GM19468 (cell line): Measurements from ENCODE around the gene NTM.

Experiments
- ATAC-seq: cut with Tn5 transposase; IDR thresholded peaks from one replicate; pipeline ENCODE4 v1.9.1; 2021; ENCODE audit warnings: mild to moderate bottlenecking, moderate library complexity, moderate number of reproducible peaks; ENCODE audit not compliant: unreplicated experiment; ENCODE audit errors: extremely low read depth

The NTM gene

DNA sequence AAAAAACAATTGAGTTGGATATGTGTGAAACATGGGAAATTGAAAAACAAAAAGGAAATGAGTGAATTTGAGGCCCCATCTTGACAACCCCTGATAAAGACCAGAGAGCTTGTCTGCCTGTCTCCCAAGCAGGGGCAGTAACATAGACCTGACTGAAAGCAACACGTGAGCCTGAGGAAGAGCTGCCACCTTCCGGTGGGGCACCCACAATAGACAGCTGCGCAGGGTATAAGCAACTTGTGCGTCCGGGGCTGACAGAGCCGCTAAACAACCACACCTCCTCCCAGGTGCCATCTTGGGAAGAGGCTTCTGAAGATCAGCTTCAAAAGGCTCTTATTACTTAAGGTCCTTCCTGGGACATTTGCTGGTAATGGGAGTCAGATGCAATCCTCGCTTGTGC, 166.8 kb downstream of the NTM start:
- ATAC-seq, result no peak

DNA sequence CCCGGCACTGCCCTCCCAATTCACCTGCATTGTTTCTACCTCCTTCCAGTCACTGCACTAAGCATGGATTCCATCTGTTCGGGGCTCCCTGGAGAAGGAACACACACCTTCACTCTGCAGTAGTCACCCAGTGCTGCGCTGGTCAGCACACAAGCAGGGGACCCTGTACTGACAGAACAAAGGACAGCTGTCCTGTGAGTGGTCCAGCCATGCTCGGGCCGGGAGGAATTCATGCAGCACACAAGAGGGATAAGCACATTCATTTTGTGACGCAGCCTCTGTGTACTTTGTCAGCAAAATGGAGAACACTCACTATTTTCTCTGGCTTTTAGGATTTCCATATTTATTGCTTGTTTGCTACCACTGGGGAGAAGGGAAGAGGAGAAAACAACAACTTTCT, 167.3 kb downstream of the NTM start:
- no peak for ATAC-seq

DNA sequence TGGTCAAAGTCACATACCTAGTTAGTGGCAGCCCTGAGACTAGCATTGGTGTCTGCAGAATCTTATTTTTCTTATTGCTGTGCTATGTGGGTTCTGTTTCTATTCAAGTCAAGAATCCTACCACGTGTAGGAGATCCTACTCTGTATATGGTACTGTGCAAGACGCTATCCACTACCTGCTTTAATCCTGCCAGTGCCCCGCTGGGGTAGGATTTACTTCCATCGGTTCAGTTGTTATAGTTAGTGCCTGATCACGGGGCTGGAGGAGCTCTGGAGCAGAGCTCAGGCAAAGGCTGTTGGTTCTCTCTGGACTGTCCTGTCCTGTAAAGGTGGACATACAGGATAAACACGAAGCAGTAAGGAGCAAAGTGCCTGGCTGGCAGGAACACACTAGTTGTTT, 167.9 kb downstream of the NTM start:
- no peak for ATAC-seq

DNA sequence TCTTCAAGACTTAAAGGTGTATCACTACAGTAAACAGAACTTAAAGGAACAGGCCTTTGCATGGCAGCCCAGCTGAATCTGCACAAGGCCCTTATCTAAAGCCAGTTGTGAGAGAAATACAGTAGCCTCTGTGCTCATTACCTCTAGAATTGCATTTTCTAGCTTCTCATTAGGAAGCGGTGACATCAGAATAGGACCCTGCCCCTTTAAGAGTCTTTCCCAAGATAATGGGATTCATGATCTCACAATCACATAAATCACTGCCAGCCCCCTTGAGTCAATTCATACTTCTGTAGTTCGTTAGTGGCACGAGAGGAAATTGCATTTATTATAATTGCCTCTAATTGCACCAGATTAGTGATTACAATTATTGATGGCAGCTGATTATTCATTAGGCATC, 170.3 kb downstream of the NTM start:
- ATAC-seq, result no peak

DNA sequence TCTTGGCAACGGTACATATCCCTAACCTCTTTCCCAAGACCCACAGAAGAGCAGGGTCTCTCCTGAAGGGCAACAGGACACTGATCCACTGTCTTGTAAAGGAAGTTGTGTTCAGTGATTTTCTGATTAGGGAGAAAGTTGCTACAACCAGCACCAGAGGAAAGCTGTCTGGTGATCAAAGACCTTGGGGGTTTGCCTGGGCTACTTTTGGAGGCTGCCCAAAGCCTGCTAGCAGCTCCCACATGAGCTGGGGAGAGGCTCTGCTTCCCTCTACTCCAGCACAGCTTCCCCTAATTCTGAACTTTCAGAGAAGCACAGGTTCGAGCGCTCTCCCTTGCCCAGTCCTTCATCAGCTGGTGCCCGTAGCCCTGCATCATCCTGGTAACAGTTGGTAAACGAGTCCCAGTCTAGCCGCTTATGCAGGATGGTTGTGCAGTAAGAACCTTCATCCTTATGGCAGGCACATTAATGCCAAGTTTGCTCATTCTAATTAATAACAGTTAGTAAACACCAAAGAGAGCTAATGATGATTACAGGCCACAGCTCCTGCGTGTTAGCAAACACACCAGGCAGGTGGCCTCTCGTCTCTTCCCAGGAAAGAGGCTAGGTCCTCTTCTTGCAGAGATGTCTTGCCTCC, 173.1 kb downstream of the NTM start:
- no peak for ATAC-seq

DNA sequence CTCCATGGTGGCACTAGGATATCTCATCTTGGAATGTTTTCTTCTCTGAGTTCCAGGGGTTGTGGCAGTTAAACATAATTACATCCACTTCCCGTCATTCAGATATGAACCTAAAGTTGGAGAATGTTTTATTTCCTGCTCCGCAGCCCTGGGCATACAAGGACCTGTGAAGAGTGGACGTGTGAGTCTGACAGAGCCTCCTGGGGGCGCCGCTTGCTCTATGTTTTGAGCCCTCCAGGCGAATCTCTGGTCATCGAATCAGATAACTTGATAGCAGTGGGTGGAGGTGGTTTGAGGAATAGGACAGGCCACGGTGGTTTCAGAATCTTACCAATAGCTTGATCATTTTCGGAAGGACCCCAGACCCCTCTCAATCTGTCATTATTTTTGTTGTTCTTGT, 174.2 kb downstream of the NTM start:
- no peak for ATAC-seq

DNA sequence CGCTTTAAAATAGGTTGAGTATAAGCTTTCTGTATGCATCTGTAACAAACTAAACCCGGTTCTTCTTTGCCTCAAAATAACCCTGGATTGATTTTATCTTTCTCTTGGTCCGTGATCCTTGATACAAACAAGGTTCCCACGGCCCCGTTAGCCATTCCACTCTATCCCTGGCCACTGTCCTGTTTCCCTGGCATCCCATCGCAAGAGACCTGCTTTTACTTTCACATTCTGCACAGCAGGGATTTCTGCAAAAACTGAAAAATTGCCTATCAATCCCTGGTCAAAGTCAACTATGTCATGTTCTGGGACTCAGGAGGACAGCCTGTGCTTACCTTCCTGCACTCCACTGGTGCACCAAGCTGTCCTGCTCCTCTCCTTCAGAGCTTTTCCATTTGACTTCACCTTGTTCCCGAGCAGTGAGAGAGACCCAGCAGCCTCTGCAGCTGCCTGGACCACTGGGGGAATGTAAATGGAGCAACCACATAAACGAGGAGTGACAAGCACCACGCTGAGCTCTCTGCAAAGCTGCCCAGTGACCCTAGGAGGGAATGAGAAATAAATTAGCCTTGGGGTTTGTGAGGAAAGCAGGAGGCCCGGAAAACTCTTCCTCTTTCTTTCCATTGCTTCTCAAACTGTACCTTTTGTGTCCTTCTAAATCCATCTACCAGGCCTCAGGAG, 175.9 kb downstream of the NTM start:
- ATAC-seq, result no peak

DNA sequence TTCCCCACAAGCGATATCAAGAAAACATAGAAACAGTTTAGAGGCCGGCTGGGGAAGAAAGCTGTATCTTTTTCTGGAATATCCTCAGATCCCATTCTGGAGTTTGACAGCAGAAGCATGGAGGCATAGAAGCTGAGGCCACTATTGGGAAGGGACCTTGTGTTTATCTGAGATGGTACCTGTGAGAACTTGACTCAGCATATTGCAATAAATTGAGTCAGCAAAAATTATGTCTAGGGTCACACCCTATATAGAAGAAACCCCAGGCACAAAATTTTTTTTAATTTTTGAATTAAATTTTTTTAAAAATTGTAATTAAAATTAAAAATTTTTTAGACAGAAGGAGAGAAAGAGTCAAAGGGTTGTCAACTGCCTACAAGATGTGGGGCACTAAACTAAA, 178.7 kb downstream of the NTM start:
- no peak for ATAC-seq

DNA sequence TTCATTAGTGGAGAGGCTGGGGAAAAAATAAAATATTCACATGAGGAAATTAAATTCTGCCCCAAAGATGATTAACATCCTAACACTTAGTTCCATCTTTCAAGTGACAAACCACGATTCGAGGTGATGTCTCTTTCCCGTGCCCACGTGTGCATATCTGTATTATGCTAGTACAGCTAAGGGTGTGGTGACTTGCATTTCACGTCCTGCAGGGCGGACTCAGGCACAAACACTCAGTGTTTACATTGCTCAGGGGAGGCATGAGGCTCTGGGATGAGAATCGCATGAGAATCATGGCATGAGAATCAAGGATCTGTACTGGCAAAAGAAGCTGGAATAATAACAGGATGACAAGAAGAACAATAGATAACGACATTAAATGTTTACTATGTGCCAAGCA, 179.4 kb downstream of the NTM start:
- no peak for ATAC-seq

DNA sequence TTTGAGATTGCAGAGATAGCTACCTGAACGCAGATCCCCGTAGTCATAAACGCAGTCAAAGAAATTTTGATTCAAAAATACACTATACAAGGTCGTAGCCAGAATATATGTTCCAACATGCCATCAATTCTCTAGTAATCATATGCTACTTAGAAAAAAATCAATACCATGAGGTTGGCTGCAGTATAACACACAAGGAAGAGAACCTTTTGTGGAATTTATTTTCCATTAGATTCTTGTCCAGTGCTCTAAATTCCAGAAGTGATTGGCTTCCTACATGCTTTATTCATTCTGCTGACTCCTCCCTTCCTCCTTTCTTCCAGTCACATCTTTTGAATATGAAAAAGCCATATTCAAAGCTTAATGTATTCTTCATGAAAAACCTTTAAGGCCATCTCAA, 189.9 kb downstream of the NTM start:
- ATAC-seq, result no peak

DNA sequence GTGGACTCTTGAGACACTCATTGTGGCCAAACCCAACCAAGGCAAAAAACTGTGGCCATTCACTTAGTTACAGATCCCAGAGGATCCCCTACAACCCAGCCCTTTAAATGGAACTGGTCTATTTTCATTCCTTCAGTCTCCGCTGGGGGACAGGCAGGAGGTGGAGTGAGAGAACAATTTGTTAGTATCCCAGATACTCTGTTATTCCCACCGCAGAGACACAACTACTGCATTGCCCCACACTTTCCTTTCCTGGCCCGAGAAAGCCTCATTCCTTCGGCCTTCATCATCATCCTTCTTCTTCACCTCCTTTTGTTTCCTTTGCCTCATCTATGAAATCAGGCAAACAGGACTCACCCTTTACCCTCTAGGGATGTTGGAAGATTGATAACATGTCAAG, 191.1 kb downstream of the NTM start:
- no peak for ATAC-seq

DNA sequence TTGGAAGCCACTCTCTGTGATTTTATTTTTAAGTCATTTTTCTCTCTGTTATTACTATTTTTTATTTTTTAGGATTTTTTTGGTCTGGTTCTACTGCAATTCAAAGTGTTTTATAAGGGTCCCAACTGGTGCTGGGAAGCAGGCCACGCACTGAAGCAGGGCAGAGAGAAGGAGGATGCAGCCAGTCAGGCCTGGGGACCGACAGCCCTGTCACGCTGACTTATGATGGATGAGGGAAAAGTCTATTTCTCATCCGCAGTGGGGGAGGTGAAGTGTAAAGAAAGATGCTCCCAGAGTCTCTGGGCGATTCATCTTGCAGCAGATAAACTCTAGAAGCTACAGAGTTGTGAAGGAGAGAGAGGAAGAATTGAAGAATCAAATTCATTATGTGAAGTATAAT, 191.6 kb downstream of the NTM start:
- ATAC-seq, result no peak

DNA sequence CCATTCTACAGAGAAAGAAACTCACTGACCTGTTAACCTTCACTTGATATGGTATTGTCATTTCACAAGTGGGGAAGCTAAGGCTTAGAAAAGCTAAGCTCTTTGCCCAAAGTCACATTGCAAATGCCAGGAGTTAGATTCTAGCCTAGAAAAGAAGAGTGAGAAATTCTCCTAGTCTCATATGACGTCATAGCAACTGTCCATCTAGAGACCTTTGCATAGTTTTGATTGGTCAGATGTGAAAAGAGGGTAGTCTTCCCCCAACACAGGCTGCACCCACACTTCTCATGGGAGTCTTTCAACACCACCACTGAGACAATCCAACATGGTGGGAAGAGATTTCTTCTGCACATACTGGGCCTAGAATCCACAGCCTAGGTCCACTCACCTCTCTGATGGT, 197.9 kb downstream of the NTM start:
- ATAC-seq, result no peak

DNA sequence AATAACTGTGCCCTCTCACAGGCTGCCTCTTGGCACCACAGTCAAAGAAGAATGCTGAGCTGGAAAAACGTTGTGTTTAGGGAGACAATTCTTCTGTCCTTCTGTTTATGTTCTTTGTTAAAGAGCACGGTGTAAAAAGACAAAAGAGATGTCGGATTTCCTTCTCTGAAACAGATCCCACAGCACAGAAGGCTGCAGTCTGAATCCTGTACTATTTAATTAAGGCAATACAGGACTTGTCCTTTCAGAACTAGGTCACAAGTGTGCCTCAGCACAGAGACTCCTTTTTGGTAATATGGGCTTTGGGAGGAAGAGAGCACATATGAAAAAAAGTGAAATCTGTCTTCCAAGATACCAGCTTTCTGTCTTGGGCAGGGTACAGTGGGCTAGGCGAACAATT, 201.2 kb downstream of the NTM start:
- no peak for ATAC-seq

DNA sequence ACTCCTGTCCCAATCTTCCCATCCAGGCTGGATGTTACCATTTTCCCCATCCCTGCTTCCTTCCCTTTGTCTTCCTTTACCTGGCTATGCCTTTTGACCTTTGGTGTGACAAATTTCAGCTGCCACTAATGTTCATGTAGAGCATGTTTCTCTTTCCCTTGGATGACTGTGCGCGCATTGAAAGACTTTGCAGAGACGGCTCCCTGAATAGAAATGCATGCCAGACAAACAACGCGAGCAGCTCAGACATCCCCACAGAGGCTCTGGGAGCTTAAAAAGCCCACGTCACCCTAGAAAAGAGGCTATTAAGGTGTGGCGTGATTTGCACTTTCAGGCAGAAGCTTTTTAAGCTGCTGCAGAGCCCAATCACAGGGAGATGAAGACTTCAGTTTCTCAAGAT, 202.0 kb downstream of the NTM start:
- ATAC-seq, result no peak

DNA sequence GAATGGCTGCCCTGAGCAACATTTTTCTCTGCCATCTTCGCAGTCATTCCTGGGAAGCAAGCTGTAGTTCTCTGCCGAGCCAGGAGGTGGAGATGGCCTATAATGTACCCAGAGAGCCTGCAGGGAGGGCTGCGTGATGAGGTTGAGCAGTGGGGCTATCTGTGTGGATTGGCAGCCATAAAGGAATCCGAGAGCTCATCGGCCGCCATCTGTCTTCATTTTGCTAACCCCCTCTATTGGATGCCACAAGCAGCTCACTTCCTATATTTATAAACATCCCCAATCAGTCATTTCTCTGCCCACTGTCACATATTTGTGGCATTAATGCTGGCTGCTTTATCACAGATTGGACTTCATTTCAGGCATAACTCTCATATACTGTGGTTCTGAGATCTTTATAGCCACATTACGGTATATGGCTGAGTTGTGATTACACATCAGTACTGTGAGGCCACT, 209.5 kb downstream of the NTM start:
- ATAC-seq, result no peak

DNA sequence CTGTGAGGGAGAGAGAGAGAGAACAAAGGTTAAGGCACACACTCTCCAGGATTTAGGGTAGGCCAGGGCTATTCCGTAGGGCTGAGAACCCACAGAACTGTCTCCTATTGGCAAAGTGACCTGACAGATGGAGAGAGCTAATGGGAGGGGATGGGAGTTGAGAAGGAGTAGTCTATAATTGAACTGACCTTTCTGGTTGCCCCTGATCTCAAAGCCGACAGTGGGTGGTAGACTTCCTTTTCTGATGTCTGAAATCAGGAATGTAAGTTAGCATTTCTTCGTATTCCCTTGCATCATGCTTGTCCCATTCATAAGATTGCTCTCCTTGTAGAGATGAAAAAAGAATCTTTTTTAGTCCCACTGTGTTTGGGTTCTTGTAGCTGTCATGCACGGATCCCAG, 210.1 kb downstream of the NTM start:
- ATAC-seq, result no peak

DNA sequence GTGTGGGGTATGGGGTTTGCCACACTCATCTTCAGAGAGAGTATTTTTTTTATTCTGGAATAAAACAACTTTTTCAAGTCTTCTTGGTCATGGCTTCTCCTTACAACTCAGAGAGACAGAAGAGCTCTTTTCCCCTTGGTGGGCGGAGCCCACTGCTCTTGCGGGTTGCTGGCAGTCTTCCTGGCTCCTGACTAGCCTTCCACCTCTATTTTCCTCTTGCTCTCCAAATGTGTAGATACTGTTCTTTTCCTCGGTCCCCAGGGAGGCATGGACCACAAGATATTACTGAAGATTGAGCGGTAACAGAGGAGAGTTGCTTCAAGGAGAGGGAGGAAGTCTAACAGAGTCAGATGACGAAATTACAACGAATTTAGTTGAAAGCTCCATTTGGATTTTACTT, 210.6 kb downstream of the NTM start:
- no peak for ATAC-seq

DNA sequence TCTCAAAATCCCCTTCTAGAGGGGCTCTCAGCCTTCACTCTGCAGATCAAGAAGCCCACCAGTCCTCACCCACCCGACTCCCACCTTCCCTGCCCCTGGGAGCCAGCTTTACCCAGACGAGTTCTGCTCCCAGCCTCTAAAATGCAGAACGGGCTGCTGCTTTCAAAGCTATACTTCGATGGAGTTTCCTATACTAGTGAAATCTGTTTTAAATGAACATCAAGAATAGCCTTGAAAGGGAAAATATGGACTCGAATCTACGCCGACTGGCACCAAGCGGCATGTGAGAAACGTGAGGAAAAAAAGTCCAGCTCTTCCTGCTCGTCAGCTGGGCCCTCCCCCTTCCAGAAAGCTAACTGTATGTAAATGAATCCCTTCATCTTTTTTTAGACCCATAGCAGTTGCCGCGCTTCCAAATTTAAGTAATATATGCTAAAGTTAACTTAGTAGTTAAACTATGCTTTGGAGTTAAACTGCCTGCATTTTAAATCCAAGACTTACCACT, 211.7 kb downstream of the NTM start:
- ATAC-seq, result no peak

DNA sequence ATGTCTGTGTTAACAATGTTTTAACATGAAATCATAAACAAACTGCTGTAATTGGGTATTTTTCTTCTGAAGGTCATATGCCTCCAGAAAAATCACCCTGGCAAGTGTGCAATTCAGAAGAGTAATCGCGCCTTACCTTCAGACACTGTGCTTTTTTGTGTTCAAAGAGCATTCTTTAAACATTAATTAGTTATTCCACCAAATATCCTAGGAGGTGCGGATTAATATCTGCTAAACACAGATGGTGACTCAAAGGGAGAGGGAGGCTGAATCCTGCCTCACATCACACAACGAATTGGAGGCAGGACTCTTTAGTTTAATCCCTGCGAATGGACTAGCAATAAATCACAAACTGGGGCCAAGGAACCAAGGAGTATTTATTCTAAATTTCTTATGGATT, 213.0 kb downstream of the NTM start:
- ATAC-seq, result no peak

DNA sequence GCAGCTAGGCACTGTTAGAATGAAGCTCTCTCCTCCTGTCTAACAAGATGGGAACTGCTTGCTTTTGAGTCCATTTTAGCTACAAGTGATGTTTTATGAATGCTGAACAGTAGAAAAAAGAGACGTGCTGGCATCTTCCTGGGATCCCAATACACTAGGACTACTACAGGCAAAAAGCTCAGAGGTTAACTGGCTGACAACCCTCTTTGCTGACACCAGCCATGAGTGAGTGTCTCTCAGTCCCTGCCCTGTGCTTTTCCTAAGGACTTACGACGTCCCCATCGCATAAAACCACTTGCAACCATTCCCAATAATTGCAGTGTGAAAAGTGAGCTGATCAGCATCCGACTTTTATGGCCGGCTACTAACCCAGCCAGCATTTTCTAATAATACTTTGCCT, 213.5 kb downstream of the NTM start:
- ATAC-seq, result no peak
